ENCODE data around the gene USP25.

The USP25 gene

GRCh38 chr21:15741510-15741909, 11.7 kb downstream of the USP25 start:
- no peak for TF ChIP-seq SIN3A (IDR thresholded peaks at IDR 0.05; ENCODE audit: borderline replicate concordance, insufficient read depth, low read length)
- TF ChIP-seq POLR2AphosphoS5 (IDR thresholded peaks at IDR 0.05; ENCODE audit: low read depth, low read length), result no peak

DNA sequence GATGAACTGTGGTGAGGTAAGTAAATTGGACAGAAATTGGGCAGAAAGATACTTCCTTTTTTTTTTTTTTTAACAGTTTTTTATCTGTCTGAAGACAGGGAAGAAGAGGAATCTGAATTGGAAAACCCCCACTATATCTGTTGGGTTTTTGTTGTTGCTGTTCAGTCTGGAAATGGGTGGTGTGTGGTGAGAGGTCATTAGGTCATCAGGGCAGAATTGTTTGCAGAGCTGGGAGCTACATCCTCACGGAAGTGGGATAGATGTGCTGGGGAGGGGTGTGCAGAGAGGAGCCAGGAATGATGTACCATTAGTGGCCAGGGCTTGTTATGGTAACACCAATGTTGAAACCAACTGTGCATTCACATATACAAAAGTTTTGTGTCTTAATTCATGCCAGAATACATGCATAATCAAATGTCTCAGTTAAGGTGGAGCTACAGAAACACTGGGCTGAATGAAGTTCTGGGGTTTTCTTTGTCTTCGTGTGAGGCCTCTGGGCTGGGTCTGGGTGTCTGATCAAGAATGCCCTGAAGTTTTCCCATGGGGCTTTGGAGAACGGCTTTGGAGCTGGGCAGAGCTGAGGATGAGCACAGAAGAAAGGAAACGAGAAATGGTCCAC, 12.4 kb downstream of the USP25 start:
- 0 out of 2 replicates have a peak, but pooled peaks have one; percentile 26 for TF ChIP-seq SIN3A (IDR thresholded peaks at IDR 0.05; ENCODE audit: borderline replicate concordance, insufficient read depth, low read length)
- no peak for TF ChIP-seq POLR2AphosphoS5 (IDR thresholded peaks at IDR 0.05; ENCODE audit: low read depth, low read length)
- peak; percentile 18 for TF ChIP-seq FOXP2 (optimal IDR thresholded peaks at IDR 0.05; ENCODE audit: borderline replicate concordance, extremely low read depth, extremely low read length, insufficient read depth)

DNA sequence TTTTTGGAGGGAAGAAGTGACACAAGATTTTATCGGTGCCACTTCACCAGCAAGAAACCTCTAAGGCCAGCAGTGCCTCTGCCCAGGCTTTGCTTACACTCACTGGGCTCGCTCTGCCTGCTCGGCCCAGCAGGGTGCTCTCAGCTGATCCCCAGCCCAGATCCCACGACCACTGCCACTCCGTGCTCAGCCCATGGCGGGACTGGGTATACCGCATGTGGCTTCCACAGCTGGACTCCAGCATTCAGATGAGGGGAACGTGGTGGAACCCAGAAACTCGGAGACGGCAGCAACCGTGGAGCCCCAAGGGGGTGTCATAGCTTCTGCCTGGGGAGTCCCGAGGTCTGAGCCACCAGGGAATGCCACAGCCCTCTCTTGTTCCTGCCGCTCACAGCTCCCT, 12.9 kb downstream of the USP25 start:
- no peak for TF ChIP-seq FOXP2 (optimal IDR thresholded peaks at IDR 0.05; ENCODE audit: borderline replicate concordance, extremely low read depth, extremely low read length, insufficient read depth)
- TF ChIP-seq TAF1 (IDR thresholded peaks at IDR 0.05; ENCODE audit: borderline replicate concordance, insufficient read depth, low read length), result no peak
- no peak for TF ChIP-seq SIN3A (IDR thresholded peaks at IDR 0.05; ENCODE audit: borderline replicate concordance, insufficient read depth, low read length)
- TF ChIP-seq, protein P1, sequence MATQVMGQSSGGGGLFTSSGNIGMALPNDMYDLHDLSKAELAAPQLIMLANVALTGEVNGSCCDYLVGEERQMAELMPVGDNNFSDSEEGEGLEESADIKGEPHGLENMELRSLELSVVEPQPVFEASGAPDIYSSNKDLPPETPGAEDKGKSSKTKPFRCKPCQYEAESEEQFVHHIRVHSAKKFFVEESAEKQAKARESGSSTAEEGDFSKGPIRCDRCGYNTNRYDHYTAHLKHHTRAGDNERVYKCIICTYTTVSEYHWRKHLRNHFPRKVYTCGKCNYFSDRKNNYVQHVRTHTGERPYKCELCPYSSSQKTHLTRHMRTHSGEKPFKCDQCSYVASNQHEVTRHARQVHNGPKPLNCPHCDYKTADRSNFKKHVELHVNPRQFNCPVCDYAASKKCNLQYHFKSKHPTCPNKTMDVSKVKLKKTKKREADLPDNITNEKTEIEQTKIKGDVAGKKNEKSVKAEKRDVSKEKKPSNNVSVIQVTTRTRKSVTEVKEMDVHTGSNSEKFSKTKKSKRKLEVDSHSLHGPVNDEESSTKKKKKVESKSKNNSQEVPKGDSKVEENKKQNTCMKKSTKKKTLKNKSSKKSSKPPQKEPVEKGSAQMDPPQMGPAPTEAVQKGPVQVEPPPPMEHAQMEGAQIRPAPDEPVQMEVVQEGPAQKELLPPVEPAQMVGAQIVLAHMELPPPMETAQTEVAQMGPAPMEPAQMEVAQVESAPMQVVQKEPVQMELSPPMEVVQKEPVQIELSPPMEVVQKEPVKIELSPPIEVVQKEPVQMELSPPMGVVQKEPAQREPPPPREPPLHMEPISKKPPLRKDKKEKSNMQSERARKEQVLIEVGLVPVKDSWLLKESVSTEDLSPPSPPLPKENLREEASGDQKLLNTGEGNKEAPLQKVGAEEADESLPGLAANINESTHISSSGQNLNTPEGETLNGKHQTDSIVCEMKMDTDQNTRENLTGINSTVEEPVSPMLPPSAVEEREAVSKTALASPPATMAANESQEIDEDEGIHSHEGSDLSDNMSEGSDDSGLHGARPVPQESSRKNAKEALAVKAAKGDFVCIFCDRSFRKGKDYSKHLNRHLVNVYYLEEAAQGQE (IDR thresholded peaks at IDR 0.05; ENCODE audit: insufficient read depth in 1 of 2, low read depth in 2 of 2, low read length in 2 of 2), result no peak
- no peak for TF ChIP-seq POLR2AphosphoS5 (IDR thresholded peaks at IDR 0.05; ENCODE audit: low read depth, low read length)

DNA sequence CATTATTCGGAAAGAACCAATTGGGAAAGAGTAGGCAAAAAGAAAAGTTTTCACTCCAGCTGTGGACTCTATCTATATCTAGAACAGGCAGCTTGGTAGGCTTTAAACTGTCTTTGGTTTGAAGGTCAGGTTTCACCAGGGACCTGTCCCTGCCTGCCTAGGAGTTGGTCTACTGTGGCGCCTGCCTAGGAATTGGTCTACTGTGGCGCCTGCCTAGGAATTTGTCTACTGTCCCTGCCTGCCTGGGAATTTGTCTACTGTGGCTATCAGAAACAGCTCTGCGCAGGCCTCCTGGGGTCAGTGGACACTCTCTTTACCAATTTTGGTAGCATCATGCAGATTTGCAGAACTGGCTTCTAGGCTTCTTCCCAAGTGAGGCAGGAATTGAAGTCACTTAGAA, 13.8 kb downstream of the USP25 start:
- TF ChIP-seq POLR2AphosphoS5 (IDR thresholded peaks at IDR 0.05; ENCODE audit: low read depth, low read length) (no peak), TAF1 (IDR thresholded peaks at IDR 0.05; ENCODE audit: borderline replicate concordance, insufficient read depth, low read length) (no peak), FOXP2 (optimal IDR thresholded peaks at IDR 0.05; ENCODE audit: borderline replicate concordance, extremely low read depth, extremely low read length, insufficient read depth) (no peak), SIN3A (IDR thresholded peaks at IDR 0.05; ENCODE audit: borderline replicate concordance, insufficient read depth, low read length) (no peak)
- TF ChIP-seq, protein P1 (IDR thresholded peaks at IDR 0.05; ENCODE audit: insufficient read depth in 1 of 2, low read depth in 2 of 2, low read length in 2 of 2), result no peak

- TF ChIP-seq, protein P1 (IDR thresholded peaks at IDR 0.05; ENCODE audit: insufficient read depth in 1 of 2, low read depth in 2 of 2, low read length in 2 of 2), result no peak
- TF ChIP-seq SIN3A (IDR thresholded peaks at IDR 0.05; ENCODE audit: borderline replicate concordance, insufficient read depth, low read length) (no peak), POLR2AphosphoS5 (IDR thresholded peaks at IDR 0.05; ENCODE audit: low read depth, low read length) (no peak), FOXP2 (optimal IDR thresholded peaks at IDR 0.05; ENCODE audit: borderline replicate concordance, extremely low read depth, extremely low read length, insufficient read depth) (no peak), TAF1 (IDR thresholded peaks at IDR 0.05; ENCODE audit: borderline replicate concordance, insufficient read depth, low read length) (no peak)
Observed at GRCh38 chr21:15744926-15745325, 15.1 kb downstream of the USP25 start.

- TF ChIP-seq, protein P1 (IDR thresholded peaks at IDR 0.05; ENCODE audit: insufficient read depth in 1 of 2, low read depth in 2 of 2, low read length in 2 of 2), result no peak
- TF ChIP-seq FOXP2 (optimal IDR thresholded peaks at IDR 0.05; ENCODE audit: borderline replicate concordance, extremely low read depth, extremely low read length, insufficient read depth), result no peak
- TF ChIP-seq SIN3A (IDR thresholded peaks at IDR 0.05; ENCODE audit: borderline replicate concordance, insufficient read depth, low read length), result no peak
- no peak for TF ChIP-seq POLR2AphosphoS5 (IDR thresholded peaks at IDR 0.05; ENCODE audit: low read depth, low read length)
- no peak for TF ChIP-seq TAF1 (IDR thresholded peaks at IDR 0.05; ENCODE audit: borderline replicate concordance, insufficient read depth, low read length)
Observed at GRCh38 chr21:15748586-15748985, 18.8 kb downstream of the USP25 start.

Measured in PFSK-1 (cell line).